Adrenal gland (tissue), 12 donors: ENCODE measurements around the gene AGAP1. TPM values are rescaled to one million over a fixed set of nuclear protein-coding genes. Genes with fewer than 3 reads are reported as not detected.

Experiments used
- DNase-seq, 7 donors: peaks; one replicate each; pipeline ENCODE4 v3.0.0-alpha.2; 2019 to 2020
- H3K27ac ChIP-seq, 5 donors: fragments of 200-600 bp; sonication (generic) in 4 of 5; 1 replicate in 3 of 5; 2 replicates in 2 of 5; pipeline versions ENCODE4 v1.5.1 to v1.8.0; 2016 to 2020; ENCODE audit warnings: mild to moderate bottlenecking in 1 of 5
- H3K27me3 ChIP-seq: fragments of 200-600 bp; 2 replicates; pipeline ENCODE4 v1.8.0; 2021
- H3K36me3 ChIP-seq, 2 donors: fragments of 200-600 bp; replicated peaks in 1 of 2; 1 replicate in 1 of 2; 2 replicates in 1 of 2; pipeline versions ENCODE4 v1.5.1 to v1.8.0; 2018 to 2022
- H3K4me1 ChIP-seq, 2 donors: fragments of 200-600 bp; replicated peaks in 1 of 2; 1 replicate in 1 of 2; 2 replicates in 1 of 2; pipeline versions ENCODE4 v1.5.1 to v1.8.0; 2018 to 2021
- H3K4me3 ChIP-seq, 4 donors: fragments of 200-600 bp; sonication (generic) in 3 of 4; one replicate each; pipeline ENCODE4 v1.5.1; 2016 to 2018
- H3K9me3 ChIP-seq, 3 donors: fragments of 200-600 bp; sonication (generic) in 1 of 3; replicated peaks in 1 of 3; 1 replicate in 2 of 3; 2 replicates in 1 of 3; pipeline versions ENCODE4 v1.5.1 to v1.8.0; 2016 to 2021
- CTCF ChIP-seq, 6 experiments: fragments of 450-650 bp in 4 of 6; fragments of 200-600 bp in 2 of 6; sonication (generic) in 1 of 6; IDR thresholded peaks; 1 replicate in 5 of 6; 2 replicates in 1 of 6; pipeline versions ENCODE4 v1.5.1 to v1.8.0; 2016 to 2021; ENCODE audit warnings: antibody characterized with exemption in 6 of 6, mild to moderate bottlenecking in 2 of 6, moderate library complexity in 1 of 6
- POLR2A ChIP-seq, 2 donors: fragments of 450-650 bp; IDR thresholded peaks; one replicate each; pipeline ENCODE4 v1.6.1; 2017; ENCODE audit warnings: antibody characterized with exemption in 2 of 2, mild to moderate bottlenecking in 2 of 2, moderate library complexity in 1 of 2
- WGBS, 4 donors: extraction: QIAGEN DNeasy Blood & Tissue Kit in 2 of 4; methylation state at CpG; one replicate each; pipeline versions ENCODE4 v1.1.5 to v1.1.7; 2013 to 2017; 5-methylcytosine and 5-hydroxymethylcytosine counted together
- intact Hi-C, 2 donors: fragments of 100-400 bp; cut with DNase I; formaldehyde crosslinking; loops; one replicate each; pipeline versions ENCODE4 v1.14.1 to v1.15.0; 2022 to 2023
- polyA plus RNA-seq, 3 donors: library from polyadenylated mRNA; stranded (reverse); fragments of 200-250 nt in 2 of 3; fragments of 350-450 nt in 1 of 3; fragmentation: Illumina TruSeq in 1 of 3; extraction: RNeasy Lipid Tissue Mini Kit (QIAGEN cat#74804) in 1 of 3; gene quantifications; one replicate each; pipeline ENCODE4 v1.2.3, GENCODE V29; 2013 to 2014
- total RNA-seq, 9 donors: library from RNA; depleted of rRNA in 4 of 9; stranded (reverse); fragments of >200 nt in 4 of 9; fragments of 120-200 nt in 1 of 9; fragmentation: NEBNext Ultra II Directional in 1 of 9; extraction: Animal tissue kit (Norgen Biotek cat#: 25700) in 1 of 9; gene quantifications; one replicate each; pipeline versions ENCODE4 v1.1.0 to v1.2.4, GENCODE V29; 2013 to 2023
- donor health status: healthy with polysubstance abuse.
- donor health status: Bipolar disorder and iron deficiency.
- donor health status: DM: yes; HTN: yes; CAD: no.
- donor health status: DM: no; HTN: no; CAD: no.
- donor health status: DM: no; HTN: no; CAD: no.
- donor health status: DM: yes; HTN: yes; CAD: no.

The AGAP1 gene
- total and polyA plus RNA-seq, 12 donors: 5.3 to 29.6 (median 17.7) TPM

- 67 to 79% (median 74%) methylated on average over 6 of the region's 6 CpGs for WGBS, 4 donors
These were observed 592.6 kb downstream of the AGAP1 start for GRCh38 chr2:236086403-236086970.

GRCh38 chr2:236086971-236087465, 593.2 kb downstream of the AGAP1 start:
- Histone ChIP-seq H3K36me3 (no peaks in the 10 kb centered on the region), H3K4me1 (no peaks in the 10 kb centered on the region), H3K4me3 (no peak overlapping the region), H3K9me3 (no peaks in the 10 kb centered on the region), H3K27ac (no peak overlapping the region), H3K27me3 (no peaks in the 10 kb centered on the region)
- no peak for DNase-seq
- 82 to 91% (median 85%) methylated on average over 5 to 8 of the region's 8 CpGs for WGBS, 4 donors
- intact Hi-C loops: no loop called here
- TF ChIP-seq CTCF (IDR thresholded peaks at IDR 0.05) (no peak), POLR2A (IDR thresholded peaks at IDR 0.05) (no peak)

More at GRCh38 chr2:236086403-236086970, 592.6 kb downstream of the AGAP1 start:
- Histone ChIP-seq H3K27me3 (no peaks in the 10 kb centered on the region), H3K4me1 (no peaks in the 10 kb centered on the region), H3K27ac (no peak overlapping the region), H3K4me3 (no peak overlapping the region), H3K9me3 (no peaks in the 10 kb centered on the region), H3K36me3 (no peaks in the 10 kb centered on the region)
- intact Hi-C loops: no loop called here
- TF ChIP-seq CTCF (IDR thresholded peaks at IDR 0.05): no peak
- TF ChIP-seq POLR2A (IDR thresholded peaks at IDR 0.05): no peak
- no peak for DNase-seq

DNA sequence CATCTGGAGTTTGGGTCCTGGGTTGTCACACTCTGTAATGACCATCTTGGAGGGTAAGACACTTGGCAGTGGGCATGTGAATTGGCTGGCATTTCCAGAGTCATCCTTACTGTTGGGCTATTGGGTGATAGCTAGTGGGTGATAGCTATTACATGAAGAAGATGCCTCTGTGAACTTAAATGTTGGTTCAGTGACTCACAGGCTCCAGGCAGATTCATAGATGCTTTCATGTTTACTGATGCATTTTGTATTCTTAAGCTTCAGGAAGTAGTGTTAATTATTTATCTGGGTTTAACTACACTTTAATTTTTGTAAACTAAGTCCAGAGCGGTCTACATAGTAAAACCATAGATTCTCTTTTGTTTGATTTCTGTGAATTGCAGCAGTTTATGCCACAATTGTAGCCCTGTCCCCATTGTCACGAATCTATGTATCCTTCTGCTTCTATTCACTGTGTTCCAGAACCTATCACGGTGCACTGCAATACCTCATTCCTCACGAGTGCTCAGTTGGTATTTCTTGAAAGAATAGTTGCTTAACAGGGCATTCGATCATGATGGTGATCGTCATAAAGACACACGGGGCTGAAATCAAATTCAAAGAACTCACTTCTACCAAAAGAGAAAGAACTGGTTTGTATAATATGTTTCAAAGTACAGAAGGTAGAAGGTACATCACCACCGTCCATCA, 594.7 kb downstream of the AGAP1 start:
- TF ChIP-seq POLR2A (IDR thresholded peaks at IDR 0.05) (no peak), CTCF (IDR thresholded peaks at IDR 0.05) (no peak)
- Histone ChIP-seq H3K36me3 (no peaks in the 10 kb centered on the region), H3K4me3 (no peak overlapping the region), H3K9me3 (no peaks in the 10 kb centered on the region), H3K27me3 (no peaks in the 10 kb centered on the region), H3K4me1 (no peaks in the 10 kb centered on the region), H3K27ac (no peak overlapping the region)
- 91 to 94% (median 93%) methylated on average over 8 of the region's 8 CpGs for WGBS, 4 donors
- intact Hi-C loops: no loop called here
- DNase-seq: no peak

- WGBS, 4 donors: 91 to 95% (median 91%) methylated on average over 12 of the region's 12 CpGs
- Histone ChIP-seq H3K27me3 (no peaks in the 10 kb centered on the region), H3K27ac (no peak overlapping the region), H3K4me3 (no peak overlapping the region), H3K36me3 (no peaks in the 10 kb centered on the region), H3K4me1 (no peaks in the 10 kb centered on the region), H3K9me3 (no peaks in the 10 kb centered on the region)
- TF ChIP-seq POLR2A (IDR thresholded peaks at IDR 0.05): no peak
- no peak for TF ChIP-seq CTCF (IDR thresholded peaks at IDR 0.05)
- intact Hi-C loops: no loop called here
- no peak for DNase-seq
These were observed 595.6 kb downstream of the AGAP1 start for GRCh38 chr2:236089271-236090026.
